ENCODE results near the gene KRTAP3-2. TPM values are rescaled to one million over a fixed set of nuclear protein-coding genes. Genes with fewer than 3 reads are reported as not detected.

KRTAP3-2 gene
- total and polyA plus RNA-seq, 12 donors = not detected

- intact Hi-C loops (cut with DNase I) = no loop called here
- H3K4me1 ChIP-seq = no peaks in the 10 kb centered on the region
- TF ChIP-seq, protein P1, sequence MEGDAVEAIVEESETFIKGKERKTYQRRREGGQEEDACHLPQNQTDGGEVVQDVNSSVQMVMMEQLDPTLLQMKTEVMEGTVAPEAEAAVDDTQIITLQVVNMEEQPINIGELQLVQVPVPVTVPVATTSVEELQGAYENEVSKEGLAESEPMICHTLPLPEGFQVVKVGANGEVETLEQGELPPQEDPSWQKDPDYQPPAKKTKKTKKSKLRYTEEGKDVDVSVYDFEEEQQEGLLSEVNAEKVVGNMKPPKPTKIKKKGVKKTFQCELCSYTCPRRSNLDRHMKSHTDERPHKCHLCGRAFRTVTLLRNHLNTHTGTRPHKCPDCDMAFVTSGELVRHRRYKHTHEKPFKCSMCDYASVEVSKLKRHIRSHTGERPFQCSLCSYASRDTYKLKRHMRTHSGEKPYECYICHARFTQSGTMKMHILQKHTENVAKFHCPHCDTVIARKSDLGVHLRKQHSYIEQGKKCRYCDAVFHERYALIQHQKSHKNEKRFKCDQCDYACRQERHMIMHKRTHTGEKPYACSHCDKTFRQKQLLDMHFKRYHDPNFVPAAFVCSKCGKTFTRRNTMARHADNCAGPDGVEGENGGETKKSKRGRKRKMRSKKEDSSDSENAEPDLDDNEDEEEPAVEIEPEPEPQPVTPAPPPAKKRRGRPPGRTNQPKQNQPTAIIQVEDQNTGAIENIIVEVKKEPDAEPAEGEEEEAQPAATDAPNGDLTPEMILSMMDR (IDR thresholded peaks at IDR 0.05) = no peak
Observed at GRCh38 chr17:41001795-41002194, 2.1 kb upstream of the KRTAP3-2 start.

DNA sequence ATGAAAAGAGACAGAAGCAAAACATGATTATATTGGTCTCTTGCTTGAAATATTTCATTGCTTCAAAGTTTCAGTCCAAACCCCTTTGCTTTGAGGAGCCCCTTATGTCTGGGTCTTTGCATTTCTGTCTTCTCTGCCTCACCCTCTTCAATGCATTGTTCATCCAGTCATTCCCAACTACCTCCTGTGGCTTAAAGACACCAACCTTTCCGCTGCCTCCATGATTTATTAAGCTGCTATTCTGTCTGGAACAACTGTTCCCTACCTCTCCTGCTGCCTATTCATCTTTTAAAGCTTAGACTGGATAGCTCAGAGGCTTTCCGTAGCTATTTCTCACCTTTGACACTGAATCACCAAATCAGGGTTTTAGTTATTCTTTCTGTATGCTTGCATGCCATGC lies 2.3 kb downstream of the KRTAP3-2 start:
- intact Hi-C loops (cut with DNase I) = no loop called here
- 83 to 85% methylated on average over 2 of the region's 2 CpGs for WGBS, 2 donors

More at GRCh38 chr17:41001795-41002194, 2.1 kb upstream of the KRTAP3-2 start:
- WGBS, 2 donors = 63 to 70% methylated on average over 4 of the region's 4 CpGs
- H3K27me3 ChIP-seq = peaks cover 0 to 42% (median 21%) of the 10 kb centered on the region in 7 donors
- no peaks in the 10 kb centered on the region for H3K36me3 ChIP-seq
- DNase-seq (no peak), ATAC-seq (no peak)
- no peak overlapping the region for H3K27ac ChIP-seq
- peaks cover 0 to 3% (median 0%) of the 10 kb centered on the region in 11 donors for H3K9me3 ChIP-seq
- no peak overlapping the region for H3K4me3 ChIP-seq

GRCh38 chr17:40996829-40997228 lies 2.9 kb downstream of the KRTAP3-2 start:
- no peak for ATAC-seq
- H3K9me3 ChIP-seq = peaks cover 0 to 3% (median 0%) of the 10 kb centered on the region in 11 donors
- DNase-seq = no peak
- H3K4me1 ChIP-seq = no peaks in the 10 kb centered on the region
- H3K27me3 ChIP-seq = peaks cover 0 to 60% (median 33%) of the 10 kb centered on the region in 7 donors
- TF ChIP-seq, protein P1 (IDR thresholded peaks at IDR 0.05) = no peak
- H3K27ac ChIP-seq = no peak overlapping the region
- H3K4me3 ChIP-seq = no peak overlapping the region
- H3K36me3 ChIP-seq = no peaks in the 10 kb centered on the region
- 84 to 86% methylated on average over 4 of the region's 4 CpGs for WGBS, 2 donors
- intact Hi-C loops (cut with DNase I) = no loop called here

More for the DNA sequence above, 2.3 kb downstream of the KRTAP3-2 start:
- Histone ChIP-seq H3K36me3 (no peaks in the 10 kb centered on the region), H3K9me3 (peaks cover 0 to 3% (median 0%) of the 10 kb centered on the region in 11 donors), H3K27ac (no peak overlapping the region), H3K4me1 (no peaks in the 10 kb centered on the region), H3K27me3 (peaks cover 0 to 56% (median 34%) of the 10 kb centered on the region in 7 donors), H3K4me3 (no peak overlapping the region)
- ATAC-seq (no peak), DNase-seq (no peak)
- TF ChIP-seq, protein P1 (IDR thresholded peaks at IDR 0.05) = no peak

DNA sequence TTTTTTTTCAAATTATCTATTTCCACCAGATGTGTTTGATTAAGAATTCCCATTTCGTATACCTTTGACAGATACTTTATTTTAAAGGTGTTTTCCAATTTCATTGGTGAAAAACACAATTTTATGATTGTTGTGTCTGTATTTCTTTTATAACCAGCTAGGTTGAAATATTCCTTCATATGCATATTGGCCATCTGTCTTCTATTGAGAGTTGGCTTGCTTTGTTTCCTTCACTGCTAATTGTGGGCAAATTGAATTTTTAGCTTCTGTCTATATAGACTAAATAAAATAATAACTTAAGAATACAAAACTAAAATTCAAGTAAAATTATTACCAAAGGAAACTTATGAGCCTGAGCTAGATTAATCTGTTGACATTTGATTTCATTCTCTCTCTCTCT lies 4.6 kb downstream of the KRTAP3-2 start:
- Histone ChIP-seq H3K27me3 (peaks cover 0 to 71% (median 33%) of the 10 kb centered on the region in 7 donors), H3K36me3 (no peaks in the 10 kb centered on the region), H3K4me1 (no peaks in the 10 kb centered on the region), H3K27ac (no peak overlapping the region), H3K9me3 (peaks cover 0 to 7% (median 0%) of the 10 kb centered on the region in 11 donors), H3K4me3 (no peak overlapping the region)
- TF ChIP-seq, protein P1 (IDR thresholded peaks at IDR 0.05) = no peak
- DNase-seq = no peak
- intact Hi-C loops (cut with DNase I) = no loop called here
- ATAC-seq = no peak
- WGBS, 2 donors = 46 to 52% methylated on average over 1 of the region's 1 CpG
